HepG2 (cell line): ENCODE data around the gene TF. TPM values are rescaled to one million over a fixed set of nuclear protein-coding genes. Genes with fewer than 3 reads are reported as not detected.

Experiments
- KDM5A ChIP-seq: fragments of 200-600 bp; sonication (generic); IDR thresholded peaks from 2 replicates; pipeline ENCODE4 v1.7.0; 2018; ENCODE audit warnings: antibody characterized with exemption, mild to moderate bottlenecking, low read length, borderline replicate concordance
- POLR2A ChIP-seq, 2 experiments: IDR thresholded peaks; 2 replicates each; pipeline ENCODE4 v1.6.1; 2011; ENCODE audit warnings: low read depth in 2 of 2, low read length in 2 of 2, mild to moderate bottlenecking in 1 of 2, moderate library complexity in 1 of 2; ENCODE audit not compliant: insufficient read depth in 1 of 2
- ZNF569 ChIP-seq: sonication (generic); formaldehyde crosslinking; IDR thresholded peaks from 2 replicates; pipeline ENCODE4 v1.5.0; 2020; ENCODE audit warnings: mild to moderate bottlenecking, missing genetic modification reagents, moderate library complexity, borderline replicate concordance
- ZNF792 ChIP-seq: IDR thresholded peaks from 2 replicates; pipeline ENCODE4 v1.6.1; 2016
- polyA plus RNA-seq, 8 experiments: library from polyadenylated mRNA; depleted of rRNA in 3 of 8; stranded (reverse) in 7 of 8; unstranded in 1 of 8; fragments of >200 nt; fragmentation: Illumina TruSeq in 4 of 8; extraction: Trizol in 4 of 8; gene quantifications; 2 replicates each; pipeline versions ENCODE4 v1.2.1 to v1.2.3, GENCODE V29; 2011 to 2016; ENCODE audit warnings: low read depth in 4 of 8, missing spikeins in 1 of 8, mixed read lengths in 1 of 8; ENCODE audit not compliant: insufficient read depth in 1 of 8
- total RNA-seq, 5 experiments: library from RNA; depleted of rRNA; stranded (reverse); fragments of >200 nt; fragmentation: Illumina TruSeq; extraction: Trizol; gene quantifications; 2 replicates each; pipeline ENCODE4 v1.2.3, GENCODE V29; 2016; ENCODE audit warnings: low read depth in 1 of 5
- TF ChIP-seq, protein P1 (sequence below): sonication (generic); formaldehyde crosslinking; IDR thresholded peaks from 2 replicates; pipeline ENCODE4 v1.4.0; 2020; ENCODE audit warnings: mild to moderate bottlenecking, missing genetic modification reagents
- TF ChIP-seq, protein P2 (sequence below): sonication (generic); formaldehyde crosslinking; IDR thresholded peaks from 2 replicates; pipeline ENCODE4 v1.5.1; 2020; ENCODE audit warnings: missing genetic modification reagents, mild to moderate bottlenecking, borderline replicate concordance

The TF gene
- total and polyA plus RNA-seq, 2 of the 13 experiments (the other 11 are each of a cell fraction or from before 2014, with no cell fraction given) = 10,074 to 11,821 TPM

GRCh38 chr3:133821767-133822638 is 75.8 kb downstream of the TF start (continued):
- TF ChIP-seq, protein P1, sequence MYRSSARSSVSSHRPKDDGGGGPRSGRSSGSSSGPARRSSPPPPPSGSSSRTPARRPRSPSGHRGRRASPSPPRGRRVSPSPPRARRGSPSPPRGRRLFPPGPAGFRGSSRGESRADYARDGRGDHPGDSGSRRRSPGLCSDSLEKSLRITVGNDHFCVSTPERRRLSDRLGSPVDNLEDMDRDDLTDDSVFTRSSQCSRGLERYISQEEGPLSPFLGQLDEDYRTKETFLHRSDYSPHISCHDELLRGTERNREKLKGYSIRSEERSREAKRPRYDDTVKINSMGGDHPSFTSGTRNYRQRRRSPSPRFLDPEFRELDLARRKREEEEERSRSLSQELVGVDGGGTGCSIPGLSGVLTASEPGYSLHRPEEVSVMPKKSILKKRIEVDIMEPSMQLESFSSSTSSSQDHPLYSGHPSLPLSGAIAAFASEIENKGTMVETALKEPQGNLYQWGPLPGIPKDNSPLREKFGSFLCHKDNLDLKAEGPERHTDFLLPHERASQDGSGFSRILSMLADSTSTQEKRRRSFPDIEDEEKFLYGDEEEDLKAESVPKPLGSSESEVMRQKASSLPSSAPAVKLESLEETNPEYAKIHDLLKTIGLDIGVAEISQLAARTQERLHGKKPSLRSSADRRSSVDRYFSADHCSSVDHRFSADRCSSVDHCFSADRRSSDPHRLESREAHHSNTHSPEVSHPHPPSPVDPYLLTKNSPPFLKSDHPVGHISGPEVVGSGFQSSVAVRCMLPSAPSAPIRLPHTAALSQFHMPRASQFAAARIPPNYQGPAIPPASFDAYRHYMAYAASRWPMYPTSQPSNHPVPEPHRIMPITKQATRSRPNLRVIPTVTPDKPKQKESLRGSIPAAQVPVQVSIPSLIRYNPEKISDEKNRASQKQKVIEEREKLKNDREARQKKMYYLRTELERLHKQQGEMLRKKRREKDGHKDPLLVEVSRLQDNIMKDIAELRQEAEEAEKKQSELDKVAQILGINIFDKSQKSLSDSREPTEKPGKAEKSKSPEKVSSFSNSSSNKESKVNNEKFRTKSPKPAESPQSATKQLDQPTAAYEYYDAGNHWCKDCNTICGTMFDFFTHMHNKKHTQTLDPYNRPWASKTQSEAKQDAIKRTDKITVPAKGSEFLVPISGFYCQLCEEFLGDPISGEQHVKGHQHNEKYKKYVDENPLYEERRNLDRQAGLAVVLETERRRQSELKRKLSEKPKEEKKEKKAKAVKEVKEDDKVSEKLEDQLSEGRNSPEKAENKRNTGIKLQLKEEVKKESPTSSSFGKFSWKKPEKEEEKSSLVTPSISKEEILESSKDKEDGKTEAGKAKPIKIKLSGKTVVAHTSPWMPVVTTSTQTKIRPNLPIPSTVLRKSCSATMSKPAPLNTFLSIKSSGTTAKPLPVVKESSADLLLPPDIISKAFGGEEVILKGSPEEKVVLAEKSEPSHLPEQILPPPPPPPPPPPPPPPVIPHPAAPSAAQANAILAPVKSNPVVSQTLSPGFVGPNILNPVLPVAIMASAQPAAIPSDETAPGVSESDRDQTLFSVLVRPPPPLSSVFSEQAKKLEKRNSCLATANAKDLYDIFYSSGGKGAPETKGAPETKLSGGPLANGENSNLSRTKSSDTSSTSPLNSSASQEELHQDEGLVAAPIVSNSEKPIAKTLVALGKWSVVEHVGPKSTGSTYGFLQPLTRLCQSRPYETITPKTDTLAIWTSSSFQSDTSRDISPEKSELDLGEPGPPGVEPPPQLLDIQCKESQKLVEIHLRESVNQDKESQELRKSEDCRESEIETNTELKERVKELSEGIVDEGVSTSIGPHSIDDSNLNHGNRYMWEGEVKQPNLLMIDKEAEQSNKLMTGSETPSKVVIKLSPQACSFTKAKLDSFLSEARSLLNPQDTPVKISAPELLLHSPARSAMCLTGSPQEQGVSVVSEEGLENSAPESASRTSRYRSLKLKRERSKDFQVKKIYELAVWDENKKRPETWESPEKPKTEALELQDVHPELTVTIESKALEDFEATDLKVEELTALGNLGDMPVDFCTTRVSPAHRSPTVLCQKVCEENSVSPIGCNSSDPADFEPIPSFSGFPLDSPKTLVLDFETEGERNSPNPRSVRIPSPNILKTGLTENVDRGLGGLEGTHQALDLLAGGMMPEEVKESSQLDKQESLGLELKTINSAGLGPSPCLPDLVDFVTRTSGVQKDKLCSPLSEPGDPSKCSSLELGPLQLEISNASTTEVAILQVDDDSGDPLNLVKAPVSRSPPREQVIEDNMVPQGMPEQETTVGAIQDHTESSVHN (CRISPR knock-in tag) = no peak
- TF ChIP-seq ZNF569 (CRISPR knock-in tag) (no peak), ZNF792 (no peak), POLR2A (IDR thresholded peaks at IDR 0.05; ENCODE audit: insufficient read depth in 1 of 2, low read depth in 2 of 2, low read length in 2 of 2) (peak in 1 of 2 experiments; percentile 29; a peak in 1 of 4 replicates), KDM5A (no peak)
- TF ChIP-seq, protein P2, sequence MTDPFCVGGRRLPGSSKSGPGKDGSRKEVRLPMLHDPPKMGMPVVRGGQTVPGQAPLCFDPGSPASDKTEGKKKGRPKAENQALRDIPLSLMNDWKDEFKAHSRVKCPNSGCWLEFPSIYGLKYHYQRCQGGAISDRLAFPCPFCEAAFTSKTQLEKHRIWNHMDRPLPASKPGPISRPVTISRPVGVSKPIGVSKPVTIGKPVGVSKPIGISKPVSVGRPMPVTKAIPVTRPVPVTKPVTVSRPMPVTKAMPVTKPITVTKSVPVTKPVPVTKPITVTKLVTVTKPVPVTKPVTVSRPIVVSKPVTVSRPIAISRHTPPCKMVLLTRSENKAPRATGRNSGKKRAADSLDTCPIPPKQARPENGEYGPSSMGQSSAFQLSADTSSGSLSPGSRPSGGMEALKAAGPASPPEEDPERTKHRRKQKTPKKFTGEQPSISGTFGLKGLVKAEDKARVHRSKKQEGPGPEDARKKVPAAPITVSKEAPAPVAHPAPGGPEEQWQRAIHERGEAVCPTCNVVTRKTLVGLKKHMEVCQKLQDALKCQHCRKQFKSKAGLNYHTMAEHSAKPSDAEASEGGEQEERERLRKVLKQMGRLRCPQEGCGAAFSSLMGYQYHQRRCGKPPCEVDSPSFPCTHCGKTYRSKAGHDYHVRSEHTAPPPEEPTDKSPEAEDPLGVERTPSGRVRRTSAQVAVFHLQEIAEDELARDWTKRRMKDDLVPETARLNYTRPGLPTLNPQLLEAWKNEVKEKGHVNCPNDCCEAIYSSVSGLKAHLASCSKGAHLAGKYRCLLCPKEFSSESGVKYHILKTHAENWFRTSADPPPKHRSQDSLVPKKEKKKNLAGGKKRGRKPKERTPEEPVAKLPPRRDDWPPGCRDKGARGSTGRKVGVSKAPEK (CRISPR knock-in tag) = no peak
